HCEC 1CT (cell line): ENCODE data around the gene LEMD2.

ENCODE experiments used
- DNase-seq: peaks from one replicate; pipeline ENCODE4 v3.0.0-alpha.2; 2017

The LEMD2 gene

GRCh38 chr6:33818293-33818692 lies 29.4 kb upstream of the LEMD2 start:
- no peak for DNase-seq

- no peak for DNase-seq
Measured at GRCh38 chr6:33817489-33817888, 28.6 kb upstream of the LEMD2 start.

- no peak for DNase-seq
Measured at GRCh38 chr6:33816911-33817310, 28.0 kb upstream of the LEMD2 start.

GRCh38 chr6:33815854-33816253 lies 26.9 kb upstream of the LEMD2 start:
- peak; percentile 14 for DNase-seq

GRCh38 chr6:33813990-33814985 lies 25.4 kb upstream of the LEMD2 start:
- DNase-seq = no peak

- DNase-seq = no peak
Measured at GRCh38 chr6:33813246-33813904, 24.4 kb upstream of the LEMD2 start.

- peak; percentile 7 for DNase-seq
Measured at GRCh38 chr6:33812669-33813068, 23.7 kb upstream of the LEMD2 start.

GRCh38 chr6:33809594-33809993 lies 20.7 kb upstream of the LEMD2 start:
- DNase-seq = no peak

- no peak for DNase-seq
Measured at GRCh38 chr6:33808641-33809180, 19.8 kb upstream of the LEMD2 start.

GRCh38 chr6:33807606-33808005 lies 18.7 kb upstream of the LEMD2 start:
- DNase-seq = no peak

- DNase-seq = no peak
Measured at GRCh38 chr6:33806841-33807240, 17.9 kb upstream of the LEMD2 start.

GRCh38 chr6:33803571-33804053 lies 14.7 kb upstream of the LEMD2 start, which contains the start of gene MLN:
MLN (minus strand) TSS chr6:33804003; CDS start chr6:33801163, 2,840 bp downstream.
- no peak for DNase-seq

- no peak for DNase-seq
Measured at GRCh38 chr6:33802186-33802958, 13.4 kb upstream of the LEMD2 start.

- no peak for DNase-seq
Measured at GRCh38 chr6:33801611-33802010, 12.7 kb upstream of the LEMD2 start.

GRCh38 chr6:33800248-33800969 lies 11.5 kb upstream of the LEMD2 start:
- DNase-seq = no peak

GRCh38 chr6:33799454-33800113 lies 10.7 kb upstream of the LEMD2 start:
- no peak for DNase-seq

- no peak for DNase-seq
Measured at GRCh38 chr6:33798343-33798848, 9.5 kb upstream of the LEMD2 start.

- no peak for DNase-seq
Measured at GRCh38 chr6:33797626-33798342, 8.9 kb upstream of the LEMD2 start.

- DNase-seq = no peak
Measured at GRCh38 chr6:33794910-33795623, 6.1 kb upstream of the LEMD2 start.

GRCh38 chr6:33792981-33793380 lies 4.1 kb upstream of the LEMD2 start:
- DNase-seq = no peak
